HCT116 (cell line): ENCODE results near the gene PLCXD3. TPM values are rescaled to one million over a fixed set of nuclear protein-coding genes. Genes with fewer than 3 reads are reported as not detected.

Experiments used
- ATAC-seq: fragments of 200-7000 bp; cut with Tn5 transposase; 2 replicates; pipeline ENCODE4 v1.9.1; 2020; ENCODE audit warnings: mild to moderate bottlenecking, moderate library complexity
- BruUV-seq: library from RNA; stranded (reverse); fragments of 400-500 nt; replicated peaks from 2 replicates; lab custom pipeline; 2021; lab: Mats Ljungman, UMichigan
- CTCF ChIA-PET: fragments of 300-600 bp; sonication (Branson Sonifier 250); formaldehyde crosslinking; loops from one replicate; lab custom pipeline; 2021; ENCODE audit warnings: antibody characterized with exemption; lab: Charles Lee
- POLR2A ChIA-PET: fragments of 300-600, 350-600 bp; sonication (Branson Sonifier 250); formaldehyde crosslinking; loops from one replicate; lab custom pipeline; 2021; ENCODE audit warnings: antibody characterized with exemption; lab: Charles Lee
- RAD21 ChIA-PET, 2 experiments: fragments of 300-600 bp; sonication (Branson Sonifier 250); formaldehyde crosslinking; loops; one replicate each; lab custom pipeline; 2023; ENCODE audit warnings: low total read pairs in 2 of 2; ENCODE audit not compliant: uncharacterized antibody in 2 of 2, unreplicated experiment in 2 of 2, low non-redundant PET in 1 of 2; lab: Charles Lee
- DNase-seq: peaks from one replicate; pipeline ENCODE4 v3.0.0-alpha.2; 2010; ENCODE audit warnings: low read depth, low spot score
- H2AFZ ChIP-seq: fragments of 200-600 bp; shearing (Covaris generic), sonication (generic); 2 replicates; pipeline ENCODE4 v1.6.1; 2017; ENCODE audit warnings: low read depth, mixed run types, mixed read lengths, antibody characterized with exemption, low read length; ENCODE audit not compliant: poor library complexity, severe bottlenecking
- H3K27ac ChIP-seq: 2 replicates; pipeline ENCODE4 v1.5.1; 2012; ENCODE audit warnings: low read depth, low read length
- H3K27me3 ChIP-seq: fragments of 200-600 bp; sonication (generic); 2 replicates; pipeline ENCODE4 v1.6.1; 2016; ENCODE audit warnings: mixed run types, low read length, mixed read lengths; ENCODE audit not compliant: insufficient read depth
- H3K36me3 ChIP-seq, 2 experiments: fragments of 200-500 bp in 1 of 2; fragments of 200-600 bp in 1 of 2; sonication (Bioruptor generic) in 1 of 2; sonication (generic) in 1 of 2; 2 replicates each; pipeline versions ENCODE4 v1.5.1 to v1.6.1; 2014 to 2016; ENCODE audit warnings: low read length in 2 of 2, inconsistent platforms in 1 of 2, mixed read lengths in 1 of 2, mixed run types in 1 of 2; ENCODE audit not compliant: insufficient read depth in 2 of 2, control insufficient read depth in 1 of 2
- H3K4me1 ChIP-seq, 2 experiments: fragments of 200-600 bp in 1 of 2; sonication (generic) in 1 of 2; 2 replicates each; pipeline versions ENCODE4 v1.5.1 to v1.6.1; 2012 to 2017; ENCODE audit warnings: low read length in 2 of 2, inconsistent platforms in 1 of 2, mild to moderate bottlenecking in 1 of 2, mixed read lengths in 1 of 2, mixed run types in 1 of 2, moderate library complexity in 1 of 2; ENCODE audit not compliant: insufficient read depth in 2 of 2, control insufficient read depth in 1 of 2
- H3K4me2 ChIP-seq: fragments of 200-600 bp; sonication (generic); 2 replicates; pipeline ENCODE4 v1.6.1; 2017; ENCODE audit warnings: mixed run types, low read length, mixed read lengths
- H3K4me3 ChIP-seq, 2 experiments: fragments of 200-600 bp in 1 of 2; sonication (generic) in 1 of 2; replicated peaks in 1 of 2; 2 replicates each; pipeline ENCODE4 v1.5.1; 2011 to 2016; ENCODE audit warnings: low read length in 2 of 2, control low read depth in 1 of 2, low read depth in 1 of 2, mild to moderate bottlenecking in 1 of 2, mixed read lengths in 1 of 2, mixed run types in 1 of 2
- H3K79me2 ChIP-seq: fragments of 200-600 bp; sonication (generic); 2 replicates; pipeline ENCODE4 v1.6.1; 2017; ENCODE audit warnings: mild to moderate bottlenecking, mixed run types, low read length, moderate library complexity, mixed read lengths; ENCODE audit not compliant: insufficient read depth
- H3K9ac ChIP-seq: fragments of 200-600 bp; sonication (generic); 2 replicates; pipeline ENCODE4 v1.6.1; 2016; ENCODE audit warnings: low read length, mixed read lengths
- H3K9me2 ChIP-seq: fragments of 200-600 bp; sonication (generic), shearing (Covaris generic); 2 replicates; pipeline ENCODE4 v1.6.1; 2017; ENCODE audit warnings: mixed run types, mild to moderate bottlenecking, moderate library complexity; ENCODE audit not compliant: insufficient read depth
- H3K9me3 ChIP-seq, 2 experiments: fragments of 200-500 bp in 1 of 2; fragments of 200-600 bp in 1 of 2; sonication (Bioruptor generic) in 1 of 2; sonication (generic) in 1 of 2; 2 replicates each; pipeline ENCODE4 v1.6.1; 2014 to 2017; ENCODE audit warnings: low read length in 2 of 2, mixed read lengths in 2 of 2, inconsistent platforms in 1 of 2, low read depth in 1 of 2, mild to moderate bottlenecking in 1 of 2, mixed run types in 1 of 2, moderate library complexity in 1 of 2; ENCODE audit not compliant: control insufficient read depth in 1 of 2, insufficient read depth in 1 of 2
- H4K20me1 ChIP-seq: fragments of 200-600 bp; sonication (generic), shearing (Covaris generic); 2 replicates; pipeline ENCODE4 v1.6.1; 2017; ENCODE audit warnings: mixed run types, mild to moderate bottlenecking, moderate library complexity; ENCODE audit not compliant: insufficient read depth
- CEBPB ChIP-seq: IDR thresholded peaks from 2 replicates; pipeline ENCODE4 v1.6.1; 2012; ENCODE audit warnings: low read depth
- ELF1 ChIP-seq: IDR thresholded peaks from 2 replicates; pipeline ENCODE4 v1.6.1; 2012; ENCODE audit warnings: low read depth, borderline replicate concordance
- JUND ChIP-seq: IDR thresholded peaks from 2 replicates; pipeline ENCODE4 v1.6.1; 2012
- POLR2AphosphoS5 ChIP-seq: IDR thresholded peaks from 2 replicates; pipeline ENCODE4 v1.6.1; 2011; ENCODE audit warnings: mild to moderate bottlenecking, low read depth, low read length, moderate library complexity
- SIN3A ChIP-seq: IDR thresholded peaks from 2 replicates; pipeline ENCODE4 v1.6.1; 2012; ENCODE audit warnings: low read depth
- SRF ChIP-seq: IDR thresholded peaks from 2 replicates; pipeline ENCODE4 v1.6.1; 2012; ENCODE audit warnings: low read depth
- TCF7L2 ChIP-seq: IDR thresholded peaks from 2 replicates; pipeline ENCODE4 v1.7.0; 2011; ENCODE audit warnings: borderline replicate concordance, inconsistent platforms; ENCODE audit not compliant: insufficient read depth, insufficient read length; ENCODE audit errors: extremely low read depth
- YY1 ChIP-seq: IDR thresholded peaks from 2 replicates; pipeline ENCODE4 v1.6.1; 2011; ENCODE audit warnings: low read length, low read depth, moderate library complexity, mild to moderate bottlenecking; ENCODE audit not compliant: insufficient replicate concordance; ENCODE audit errors: extremely low read depth
- ZFX ChIP-seq: fragments of 450-650 bp; IDR thresholded peaks from 2 replicates; pipeline ENCODE4 v1.6.1; 2017
- ZNF274 ChIP-seq: fragments of 200-500 bp; sonication (Bioruptor generic); IDR thresholded peaks from 2 replicates; pipeline ENCODE4 v1.6.1; 2014; ENCODE audit warnings: mild to moderate bottlenecking, low read depth, low read length, inconsistent platforms
- intact Hi-C: fragments of 100-400 bp; cut with micrococcal nuclease; formaldehyde crosslinking; loops from 2 replicates; pipeline ENCODE4 v1.10.0; 2022
- total RNA-seq: library from RNA; stranded (reverse); gene quantifications from one replicate; pipeline ENCODE4 v1.2.1, GENCODE V29; 2021; ENCODE audit not compliant: unreplicated experiment
- TF ChIP-seq, protein P1 (sequence below): IDR thresholded peaks from 2 replicates; pipeline ENCODE4 v1.6.1; 2011; ENCODE audit warnings: mild to moderate bottlenecking, low read length, moderate library complexity; ENCODE audit not compliant: insufficient replicate concordance; ENCODE audit errors: extremely low read depth
- TF ChIP-seq, protein P2 (sequence below): IDR thresholded peaks from 2 replicates; pipeline ENCODE4 v1.6.1; 2012; ENCODE audit warnings: low read depth
- TF ChIP-seq, protein P3 (sequence below): IDR thresholded peaks from 2 replicates; pipeline ENCODE4 v1.6.1; 2012

PLCXD3 gene
- total RNA-seq, 1 experiment from 2014 or later = not detected

DNA sequence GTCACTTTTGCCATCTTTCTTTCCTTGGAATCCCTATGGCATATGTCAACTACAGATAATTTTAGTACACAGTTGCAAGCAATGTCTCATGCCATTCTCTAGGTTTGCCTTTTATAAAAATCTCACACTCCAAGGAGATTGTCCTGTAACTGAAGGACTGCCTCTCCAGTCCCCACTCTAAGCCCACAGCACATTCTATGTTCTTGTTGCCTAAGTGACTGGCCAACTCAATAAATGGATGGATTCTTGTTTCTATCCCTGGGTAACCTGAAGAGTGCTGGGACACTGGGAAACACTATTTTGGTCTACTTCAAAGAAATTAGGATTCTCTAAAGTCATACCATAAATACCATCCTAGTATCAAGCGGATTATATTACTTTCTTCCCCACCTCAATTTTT is 145.0 kb downstream of the PLCXD3 start:
- Histone ChIP-seq H2AFZ (no peak overlapping the region), H3K4me2 (no peak overlapping the region), H3K4me3 (no peak overlapping the region), H3K4me1 (no peaks in the 10 kb centered on the region), H3K9ac (no peak overlapping the region), H3K9me3 (no peaks in the 10 kb centered on the region), H3K27ac (no peak overlapping the region), H3K27me3 (no peaks in the 10 kb centered on the region), H3K36me3 (no peaks in the 10 kb centered on the region), H3K79me2 (no peaks in the 10 kb centered on the region), H3K9me2 (no peaks in the 10 kb centered on the region), H4K20me1 (no peaks in the 10 kb centered on the region)
- ChIA-PET POLR2A (no interaction called here), CTCF (no interaction called here), RAD21 (no interaction called here)
- no peak for DNase-seq
- no TSS peak for BruUV-seq
- no peak for ATAC-seq
- intact Hi-C loops = no loop called here
- TF ChIP-seq, protein P1, sequence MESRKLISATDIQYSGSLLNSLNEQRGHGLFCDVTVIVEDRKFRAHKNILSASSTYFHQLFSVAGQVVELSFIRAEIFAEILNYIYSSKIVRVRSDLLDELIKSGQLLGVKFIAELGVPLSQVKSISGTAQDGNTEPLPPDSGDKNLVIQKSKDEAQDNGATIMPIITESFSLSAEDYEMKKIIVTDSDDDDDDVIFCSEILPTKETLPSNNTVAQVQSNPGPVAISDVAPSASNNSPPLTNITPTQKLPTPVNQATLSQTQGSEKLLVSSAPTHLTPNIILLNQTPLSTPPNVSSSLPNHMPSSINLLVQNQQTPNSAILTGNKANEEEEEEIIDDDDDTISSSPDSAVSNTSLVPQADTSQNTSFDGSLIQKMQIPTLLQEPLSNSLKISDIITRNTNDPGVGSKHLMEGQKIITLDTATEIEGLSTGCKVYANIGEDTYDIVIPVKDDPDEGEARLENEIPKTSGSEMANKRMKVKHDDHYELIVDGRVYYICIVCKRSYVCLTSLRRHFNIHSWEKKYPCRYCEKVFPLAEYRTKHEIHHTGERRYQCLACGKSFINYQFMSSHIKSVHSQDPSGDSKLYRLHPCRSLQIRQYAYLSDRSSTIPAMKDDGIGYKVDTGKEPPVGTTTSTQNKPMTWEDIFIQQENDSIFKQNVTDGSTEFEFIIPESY = no peak
- TF ChIP-seq POLR2AphosphoS5 (no peak), SRF (no peak), CEBPB (no peak), YY1 (no peak), TCF7L2 (no peak), ZFX (no peak), SIN3A (no peak), ZNF274 (no peak), JUND (no peak), ELF1 (no peak)
- TF ChIP-seq, protein P2, sequence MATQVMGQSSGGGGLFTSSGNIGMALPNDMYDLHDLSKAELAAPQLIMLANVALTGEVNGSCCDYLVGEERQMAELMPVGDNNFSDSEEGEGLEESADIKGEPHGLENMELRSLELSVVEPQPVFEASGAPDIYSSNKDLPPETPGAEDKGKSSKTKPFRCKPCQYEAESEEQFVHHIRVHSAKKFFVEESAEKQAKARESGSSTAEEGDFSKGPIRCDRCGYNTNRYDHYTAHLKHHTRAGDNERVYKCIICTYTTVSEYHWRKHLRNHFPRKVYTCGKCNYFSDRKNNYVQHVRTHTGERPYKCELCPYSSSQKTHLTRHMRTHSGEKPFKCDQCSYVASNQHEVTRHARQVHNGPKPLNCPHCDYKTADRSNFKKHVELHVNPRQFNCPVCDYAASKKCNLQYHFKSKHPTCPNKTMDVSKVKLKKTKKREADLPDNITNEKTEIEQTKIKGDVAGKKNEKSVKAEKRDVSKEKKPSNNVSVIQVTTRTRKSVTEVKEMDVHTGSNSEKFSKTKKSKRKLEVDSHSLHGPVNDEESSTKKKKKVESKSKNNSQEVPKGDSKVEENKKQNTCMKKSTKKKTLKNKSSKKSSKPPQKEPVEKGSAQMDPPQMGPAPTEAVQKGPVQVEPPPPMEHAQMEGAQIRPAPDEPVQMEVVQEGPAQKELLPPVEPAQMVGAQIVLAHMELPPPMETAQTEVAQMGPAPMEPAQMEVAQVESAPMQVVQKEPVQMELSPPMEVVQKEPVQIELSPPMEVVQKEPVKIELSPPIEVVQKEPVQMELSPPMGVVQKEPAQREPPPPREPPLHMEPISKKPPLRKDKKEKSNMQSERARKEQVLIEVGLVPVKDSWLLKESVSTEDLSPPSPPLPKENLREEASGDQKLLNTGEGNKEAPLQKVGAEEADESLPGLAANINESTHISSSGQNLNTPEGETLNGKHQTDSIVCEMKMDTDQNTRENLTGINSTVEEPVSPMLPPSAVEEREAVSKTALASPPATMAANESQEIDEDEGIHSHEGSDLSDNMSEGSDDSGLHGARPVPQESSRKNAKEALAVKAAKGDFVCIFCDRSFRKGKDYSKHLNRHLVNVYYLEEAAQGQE = no peak
- TF ChIP-seq, protein P3, sequence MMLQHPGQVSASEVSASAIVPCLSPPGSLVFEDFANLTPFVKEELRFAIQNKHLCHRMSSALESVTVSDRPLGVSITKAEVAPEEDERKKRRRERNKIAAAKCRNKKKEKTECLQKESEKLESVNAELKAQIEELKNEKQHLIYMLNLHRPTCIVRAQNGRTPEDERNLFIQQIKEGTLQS = no peak
